Measurements from ENCODE around the gene STOX2.

DNA sequence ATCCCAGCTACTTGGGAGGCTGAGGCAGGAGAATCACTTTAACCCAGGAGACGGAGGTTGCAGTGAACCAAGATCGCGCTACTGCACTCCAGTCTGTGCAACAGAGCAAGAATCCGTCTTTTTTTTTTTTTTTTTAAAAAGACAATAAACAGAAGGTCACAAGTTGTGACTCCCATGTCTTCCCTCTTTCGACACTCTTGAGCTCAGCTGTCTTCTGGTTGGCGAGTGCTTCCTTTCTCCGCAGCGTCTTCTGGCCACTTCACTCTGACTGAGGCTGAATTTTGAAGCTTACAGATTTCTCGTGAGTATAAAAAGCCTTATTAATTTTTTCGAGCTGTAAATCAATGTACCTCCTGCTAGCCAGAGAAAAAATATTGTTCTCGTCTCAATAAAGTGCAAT, 124.9 kb downstream of the STOX2 start:
- TF ChIP-seq POLR2A (IDR thresholded peaks at IDR 0.05) (no peak), POLR2AphosphoS5 (IDR thresholded peaks at IDR 0.05) (no peak)
- TF ChIP-seq, protein P1, sequence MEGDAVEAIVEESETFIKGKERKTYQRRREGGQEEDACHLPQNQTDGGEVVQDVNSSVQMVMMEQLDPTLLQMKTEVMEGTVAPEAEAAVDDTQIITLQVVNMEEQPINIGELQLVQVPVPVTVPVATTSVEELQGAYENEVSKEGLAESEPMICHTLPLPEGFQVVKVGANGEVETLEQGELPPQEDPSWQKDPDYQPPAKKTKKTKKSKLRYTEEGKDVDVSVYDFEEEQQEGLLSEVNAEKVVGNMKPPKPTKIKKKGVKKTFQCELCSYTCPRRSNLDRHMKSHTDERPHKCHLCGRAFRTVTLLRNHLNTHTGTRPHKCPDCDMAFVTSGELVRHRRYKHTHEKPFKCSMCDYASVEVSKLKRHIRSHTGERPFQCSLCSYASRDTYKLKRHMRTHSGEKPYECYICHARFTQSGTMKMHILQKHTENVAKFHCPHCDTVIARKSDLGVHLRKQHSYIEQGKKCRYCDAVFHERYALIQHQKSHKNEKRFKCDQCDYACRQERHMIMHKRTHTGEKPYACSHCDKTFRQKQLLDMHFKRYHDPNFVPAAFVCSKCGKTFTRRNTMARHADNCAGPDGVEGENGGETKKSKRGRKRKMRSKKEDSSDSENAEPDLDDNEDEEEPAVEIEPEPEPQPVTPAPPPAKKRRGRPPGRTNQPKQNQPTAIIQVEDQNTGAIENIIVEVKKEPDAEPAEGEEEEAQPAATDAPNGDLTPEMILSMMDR (IDR thresholded peaks at IDR 0.05 in 8 of 11, conservative IDR thresholded peaks at IDR 0.05 in 3 of 11): no peak
